Measurements from ENCODE around the gene HNMT. TPM values are rescaled to one million over a fixed set of nuclear protein-coding genes. Genes with fewer than 3 reads are reported as not detected.

Gene HNMT
- total RNA-seq, 1 donor from 2014 or later = not detected

GRCh38 chr2:137937246-137937645, 27.0 kb upstream of the HNMT start:
- intact Hi-C loops (cut with micrococcal nuclease) = no loop called here
- H3K4me3 Mint-ChIP-seq = no peak overlapping the region
- TF ChIP-seq, protein P1, sequence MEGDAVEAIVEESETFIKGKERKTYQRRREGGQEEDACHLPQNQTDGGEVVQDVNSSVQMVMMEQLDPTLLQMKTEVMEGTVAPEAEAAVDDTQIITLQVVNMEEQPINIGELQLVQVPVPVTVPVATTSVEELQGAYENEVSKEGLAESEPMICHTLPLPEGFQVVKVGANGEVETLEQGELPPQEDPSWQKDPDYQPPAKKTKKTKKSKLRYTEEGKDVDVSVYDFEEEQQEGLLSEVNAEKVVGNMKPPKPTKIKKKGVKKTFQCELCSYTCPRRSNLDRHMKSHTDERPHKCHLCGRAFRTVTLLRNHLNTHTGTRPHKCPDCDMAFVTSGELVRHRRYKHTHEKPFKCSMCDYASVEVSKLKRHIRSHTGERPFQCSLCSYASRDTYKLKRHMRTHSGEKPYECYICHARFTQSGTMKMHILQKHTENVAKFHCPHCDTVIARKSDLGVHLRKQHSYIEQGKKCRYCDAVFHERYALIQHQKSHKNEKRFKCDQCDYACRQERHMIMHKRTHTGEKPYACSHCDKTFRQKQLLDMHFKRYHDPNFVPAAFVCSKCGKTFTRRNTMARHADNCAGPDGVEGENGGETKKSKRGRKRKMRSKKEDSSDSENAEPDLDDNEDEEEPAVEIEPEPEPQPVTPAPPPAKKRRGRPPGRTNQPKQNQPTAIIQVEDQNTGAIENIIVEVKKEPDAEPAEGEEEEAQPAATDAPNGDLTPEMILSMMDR (IDR thresholded peaks at IDR 0.05) = no peak
- ATAC-seq (ENCODE audit: low read depth) (no peak), DNase-seq (no peak)
- ChIA-PET CTCF (no interaction called here), POLR2A (no interaction called here)
- peaks cover 3% of the 10 kb centered on the region for H3K27me3 Mint-ChIP-seq
- no peaks in the 10 kb centered on the region for H3K4me1 Mint-ChIP-seq
- H3K36me3 Mint-ChIP-seq (ENCODE audit: low read depth) = no peaks in the 10 kb centered on the region
- H3K27ac Mint-ChIP-seq = no peak overlapping the region
- H3K9me3 Mint-ChIP-seq = no peaks in the 10 kb centered on the region

DNA sequence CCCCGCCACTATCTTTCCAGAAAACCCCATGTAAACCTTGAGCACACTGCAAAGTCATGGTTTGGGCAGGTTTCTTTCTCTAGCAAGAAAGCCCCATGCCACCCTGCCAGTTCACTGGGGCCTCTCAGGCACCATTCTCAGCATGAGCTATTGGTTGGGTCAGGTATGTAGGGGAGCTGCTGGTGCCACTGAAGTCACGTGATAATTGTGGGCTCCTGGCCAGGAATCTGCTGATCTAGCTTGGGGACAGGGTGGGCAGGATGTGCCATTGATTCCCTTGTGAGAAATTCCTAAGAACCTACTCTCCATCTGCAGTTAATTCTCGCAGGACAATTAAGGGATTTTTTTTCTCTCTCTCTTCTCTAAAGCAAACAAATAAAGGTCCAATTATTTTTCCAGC, 26.5 kb upstream of the HNMT start:
- H3K36me3 Mint-ChIP-seq (ENCODE audit: low read depth) = no peaks in the 10 kb centered on the region
- H3K27me3 Mint-ChIP-seq = peaks cover 3% of the 10 kb centered on the region
- ChIA-PET POLR2A (no interaction called here), CTCF (no interaction called here)
- H3K4me3 Mint-ChIP-seq = no peak overlapping the region
- intact Hi-C loops (cut with micrococcal nuclease) = no loop called here
- ATAC-seq (ENCODE audit: low read depth) (no peak), DNase-seq (no peak)
- H3K4me1 Mint-ChIP-seq = no peaks in the 10 kb centered on the region
- H3K9me3 Mint-ChIP-seq = no peaks in the 10 kb centered on the region
- TF ChIP-seq, protein P1 (IDR thresholded peaks at IDR 0.05) = no peak
- H3K27ac Mint-ChIP-seq = no peak overlapping the region

GRCh38 chr2:137938204-137938603, 26.1 kb upstream of the HNMT start:
- no peak for DNase-seq
- no peak for ATAC-seq (ENCODE audit: low read depth)
- Mint-ChIP-seq H3K27me3 (peaks cover 3% of the 10 kb centered on the region), H3K4me3 (no peak overlapping the region), H3K27ac (no peak overlapping the region), H3K9me3 (no peaks in the 10 kb centered on the region), H3K36me3 (ENCODE audit: low read depth) (no peaks in the 10 kb centered on the region), H3K4me1 (no peaks in the 10 kb centered on the region)
- ChIA-PET POLR2A (no interaction called here), CTCF (no interaction called here)
- intact Hi-C loops (cut with micrococcal nuclease) = no loop called here
- TF ChIP-seq, protein P1 (IDR thresholded peaks at IDR 0.05) = no peak

DNA sequence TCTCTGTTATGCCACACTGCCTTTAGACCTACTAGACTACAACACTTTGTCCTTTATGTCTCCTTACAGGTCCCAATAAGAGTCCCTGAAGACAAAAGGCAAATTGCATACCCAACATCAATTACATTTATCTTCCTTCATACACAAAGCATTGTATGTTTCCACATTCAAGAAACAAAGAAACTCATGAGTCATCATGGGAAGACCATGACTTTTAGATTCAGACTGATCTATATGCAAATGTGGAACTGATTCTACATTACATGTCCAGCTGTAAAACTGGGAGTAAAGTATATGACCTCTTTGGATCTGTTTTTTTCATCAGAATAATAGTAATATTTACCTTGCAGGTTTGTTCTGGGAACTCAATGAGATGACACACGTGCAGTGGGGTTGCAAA, 25.2 kb upstream of the HNMT start:
- H3K4me3 Mint-ChIP-seq = no peak overlapping the region
- CTCF ChIA-PET = no interaction called here
- no peaks in the 10 kb centered on the region for H3K36me3 Mint-ChIP-seq (ENCODE audit: low read depth)
- H3K27me3 Mint-ChIP-seq = peaks cover 3% of the 10 kb centered on the region
- no peak for DNase-seq
- POLR2A ChIA-PET = no interaction called here
- no peak for ATAC-seq (ENCODE audit: low read depth)
- TF ChIP-seq, protein P1 (IDR thresholded peaks at IDR 0.05) = no peak
- H3K4me1 Mint-ChIP-seq = no peaks in the 10 kb centered on the region
- intact Hi-C loops (cut with micrococcal nuclease) = no loop called here
- no peak overlapping the region for H3K27ac Mint-ChIP-seq
- no peaks in the 10 kb centered on the region for H3K9me3 Mint-ChIP-seq

- no peaks in the 10 kb centered on the region for H3K4me1 Mint-ChIP-seq
- ChIA-PET CTCF (no interaction called here), POLR2A (no interaction called here)
- ATAC-seq (ENCODE audit: low read depth) (no peak), DNase-seq (no peak)
- peaks cover 3% of the 10 kb centered on the region for H3K27me3 Mint-ChIP-seq
- no peak overlapping the region for H3K27ac Mint-ChIP-seq
- intact Hi-C loops (cut with micrococcal nuclease) = no loop called here
- no peaks in the 10 kb centered on the region for H3K9me3 Mint-ChIP-seq
- TF ChIP-seq, protein P1 (IDR thresholded peaks at IDR 0.05) = no peak
- H3K4me3 Mint-ChIP-seq = no peak overlapping the region
- no peaks in the 10 kb centered on the region for H3K36me3 Mint-ChIP-seq (ENCODE audit: low read depth)
Observed at GRCh38 chr2:137940154-137940553, 24.1 kb upstream of the HNMT start.

Data from activated B cell treated with CpG ODN at 0.5 μM for 24 hours (primary cell).